ENCODE data around the gene D2HGDH. TPM values are rescaled to one million over a fixed set of nuclear protein-coding genes. Genes with fewer than 3 reads are reported as not detected.

D2HGDH gene
- total and polyA plus RNA-seq, 2 of the 13 experiments (the other 11 are each of a cell fraction or from before 2014, with no cell fraction given) = 19.2 to 20.3 TPM

GRCh38 chr2:241686650-241687425 is 47.6 kb upstream of the D2HGDH start, which contains the start of gene DTYMK (continued):
- peak; percentile 87; the same call in 1 of the 2 replicates for TF ChIP-seq UBTF (CRISPR knock-in tag; IDR thresholded peaks at IDR 0.05)
- TF ChIP-seq PREB (CRISPR knock-in tag; IDR thresholded peaks at IDR 0.05) = no peak
- no peak for TF ChIP-seq HMG20B (CRISPR knock-in tag; conservative IDR thresholded peaks at IDR 0.05)
- TF ChIP-seq HNRNPK (IDR thresholded peaks at IDR 0.05; ENCODE audit: low read depth, low read length, poor library complexity, severe bottlenecking) = peak; percentile 84
- TF ChIP-seq SMC3 (IDR thresholded peaks at IDR 0.05; ENCODE audit: low read length) = no peak
- TF ChIP-seq ZNF124 (CRISPR knock-in tag; IDR thresholded peaks at IDR 0.05) = no peak; the same call in 1 of the 2 replicates
- TF ChIP-seq NR2F1 (CRISPR knock-in tag; IDR thresholded peaks at IDR 0.05) = peak; percentile 23 to 68; a peak in 2 of 4 replicates
- peak; percentile 83 for TF ChIP-seq TAF1 (CRISPR knock-in tag; IDR thresholded peaks at IDR 0.05)
- no peak; the same call in 1 of the 2 replicates for TF ChIP-seq TBP (CRISPR knock-in tag; IDR thresholded peaks at IDR 0.05)
- peak; percentile 87; the same call in 1 of the 2 replicates for TF ChIP-seq MTF2 (CRISPR knock-in tag; IDR thresholded peaks at IDR 0.05; ENCODE audit: borderline replicate concordance)
- TF ChIP-seq SMAD9 (CRISPR knock-in tag; IDR thresholded peaks at IDR 0.05) = peak; percentile 27; the same call in 1 of the 2 replicates
- TF ChIP-seq KLF13 (CRISPR knock-in tag; IDR thresholded peaks at IDR 0.05) = peak; percentile 91; the same call in 1 of the 2 replicates
- peak; percentile 64; the same call in 1 of the 2 replicates for TF ChIP-seq ZNF747 (CRISPR knock-in tag; IDR thresholded peaks at IDR 0.05; ENCODE audit: borderline replicate concordance)
- TF ChIP-seq NCOA5 (CRISPR knock-in tag; IDR thresholded peaks at IDR 0.05) = no peak
- TF ChIP-seq NKX3-1 (CRISPR knock-in tag; IDR thresholded peaks at IDR 0.05) = 0 out of 2 replicates have a peak, but pooled peaks have one; percentile 27
- no peak for TF ChIP-seq SOX6 (IDR thresholded peaks at IDR 0.05)
- peak; percentile 16; the same call in 1 of the 2 replicates for TF ChIP-seq SOX6 (CRISPR knock-in tag; IDR thresholded peaks at IDR 0.05)
- no peak for TF ChIP-seq ZNF644 (CRISPR knock-in tag; IDR thresholded peaks at IDR 0.05; ENCODE audit: low read depth)
- TF ChIP-seq ZNF772 (CRISPR knock-in tag; IDR thresholded peaks at IDR 0.05) = peak; percentile 95
- TF ChIP-seq MATR3 (CRISPR knock-in tag; IDR thresholded peaks at IDR 0.05) = no peak
- TF ChIP-seq SRSF4 (IDR thresholded peaks at IDR 0.05; ENCODE audit: low read depth, low read length, poor library complexity, severe bottlenecking) = peak; percentile 89
- peak; percentile 18; the same call in 1 of the 2 replicates for TF ChIP-seq ZNF20 (CRISPR knock-in tag; IDR thresholded peaks at IDR 0.05)
- TF ChIP-seq FOXK1 (CRISPR knock-in tag; IDR thresholded peaks at IDR 0.05; ENCODE audit: borderline replicate concordance, low read depth) = peak; percentile 64; the same call in 1 of the 2 replicates
- TF ChIP-seq NRL (CRISPR knock-in tag; IDR thresholded peaks at IDR 0.05; ENCODE audit: borderline replicate concordance) = peak; percentile 74
- 0 out of 2 replicates have a peak, but pooled peaks have one; percentile 33 for TF ChIP-seq RARA (CRISPR knock-in tag; IDR thresholded peaks at IDR 0.05)
- TF ChIP-seq SOX5 (CRISPR knock-in tag; IDR thresholded peaks at IDR 0.05; ENCODE audit: borderline replicate concordance) = 0 out of 2 replicates have a peak, but pooled peaks have one; percentile 15

Data from HepG2 (cell line).